ENCODE results near the gene PPP1R1B. TPM values are rescaled to one million over a fixed set of nuclear protein-coding genes. Genes with fewer than 3 reads are reported as not detected.
A peak's percentile ranks its signal among the peaks of the same experiment; 100 is the strongest.

PPP1R1B gene
- total RNA-seq, 1 experiment from 2014 or later = not detected

DNA sequence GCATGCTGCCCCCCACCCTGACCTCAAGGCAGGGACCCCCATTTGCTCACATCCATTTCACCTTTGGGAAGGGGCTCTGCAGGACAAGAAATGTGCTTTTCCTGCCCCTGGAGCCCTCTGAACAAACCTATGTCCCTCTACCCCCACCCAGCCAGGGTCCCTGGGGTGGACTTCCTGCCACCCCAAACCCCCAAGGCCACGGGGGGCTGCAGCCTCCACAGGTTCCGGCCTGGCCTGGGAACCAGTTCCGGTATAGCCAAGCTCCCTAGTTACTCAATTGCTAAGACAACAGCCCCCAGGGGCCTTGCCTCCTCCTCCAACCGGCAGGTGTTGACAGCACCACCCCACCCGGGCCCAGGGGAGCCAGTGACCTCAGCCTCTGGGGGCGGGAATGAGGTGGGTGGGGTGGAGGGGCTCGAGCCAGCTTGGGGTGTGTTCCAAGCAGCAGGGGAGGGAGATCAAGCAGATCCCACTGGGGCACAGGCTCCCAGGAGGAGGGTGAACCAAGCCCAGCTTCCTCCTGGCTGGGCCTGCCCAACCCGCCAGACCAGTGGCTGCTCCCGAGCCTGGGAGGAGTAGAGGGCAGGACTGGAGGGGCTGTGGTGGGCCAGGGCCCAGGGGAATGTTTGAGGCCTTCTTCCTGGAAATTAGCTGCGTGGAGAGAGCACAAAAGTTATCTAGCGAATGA is 48.1 kb downstream of the PPP1R1B start:
- Histone ChIP-seq H3K9me3 (no peaks in the 10 kb centered on the region), H3K4me3 (no peak overlapping the region), H3K36me3 (no peaks in the 10 kb centered on the region), H3K27me3 (no peaks in the 10 kb centered on the region)
- peak; percentile 40 for DNase-seq

- Histone ChIP-seq H3K36me3 (no peaks in the 10 kb centered on the region), H3K4me3 (no peak overlapping the region), H3K27me3 (no peaks in the 10 kb centered on the region), H3K9me3 (no peaks in the 10 kb centered on the region)
- DNase-seq = no peak
Measured at GRCh38 chr17:39675390-39676082, 48.8 kb downstream of the PPP1R1B start.

DNA sequence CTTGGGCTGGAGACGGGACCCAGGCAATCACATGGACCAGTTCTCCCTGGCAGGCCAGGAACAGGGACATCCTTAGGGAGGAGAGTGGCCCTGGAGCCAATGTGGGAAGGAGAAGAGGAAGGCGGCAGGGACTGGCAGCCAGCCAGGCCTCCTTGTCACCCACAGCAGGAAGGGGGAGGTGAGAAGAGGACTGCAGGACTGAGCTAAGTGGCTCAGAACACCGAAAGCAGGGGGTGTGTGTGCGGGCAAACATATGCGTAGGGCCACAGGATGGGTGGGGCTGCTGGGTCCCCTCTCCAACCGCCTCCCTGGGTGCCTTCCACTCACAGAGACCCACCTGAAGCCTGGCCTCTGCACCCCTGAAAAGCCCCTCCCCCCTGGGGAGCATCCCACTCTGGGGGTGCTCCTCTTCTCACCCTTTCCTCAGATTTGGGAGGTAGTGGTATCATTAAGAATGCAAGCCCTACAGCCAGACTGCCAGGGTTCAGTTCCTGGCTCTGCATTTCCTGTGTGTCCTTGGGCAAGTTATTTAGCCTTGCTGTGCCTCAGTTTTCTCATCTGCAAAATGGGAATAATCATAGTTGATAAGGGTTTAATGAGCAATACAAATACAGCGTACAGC is 49.6 kb downstream of the PPP1R1B start:
- Histone ChIP-seq H3K4me3 (no peak overlapping the region), H3K36me3 (no peaks in the 10 kb centered on the region), H3K27me3 (no peaks in the 10 kb centered on the region), H3K9me3 (no peaks in the 10 kb centered on the region)
- no peak for DNase-seq

GRCh38 chr17:39677072-39677471 is 50.3 kb downstream of the PPP1R1B start:
- no peak for DNase-seq
- no peaks in the 10 kb centered on the region for H3K9me3 ChIP-seq
- no peak overlapping the region for H3K4me3 ChIP-seq
- no peaks in the 10 kb centered on the region for H3K27me3 ChIP-seq
- H3K36me3 ChIP-seq = no peaks in the 10 kb centered on the region

GRCh38 chr17:39677542-39678339 is 51.0 kb downstream of the PPP1R1B start:
- no peak for DNase-seq
- no peaks in the 10 kb centered on the region for H3K36me3 ChIP-seq

DNA sequence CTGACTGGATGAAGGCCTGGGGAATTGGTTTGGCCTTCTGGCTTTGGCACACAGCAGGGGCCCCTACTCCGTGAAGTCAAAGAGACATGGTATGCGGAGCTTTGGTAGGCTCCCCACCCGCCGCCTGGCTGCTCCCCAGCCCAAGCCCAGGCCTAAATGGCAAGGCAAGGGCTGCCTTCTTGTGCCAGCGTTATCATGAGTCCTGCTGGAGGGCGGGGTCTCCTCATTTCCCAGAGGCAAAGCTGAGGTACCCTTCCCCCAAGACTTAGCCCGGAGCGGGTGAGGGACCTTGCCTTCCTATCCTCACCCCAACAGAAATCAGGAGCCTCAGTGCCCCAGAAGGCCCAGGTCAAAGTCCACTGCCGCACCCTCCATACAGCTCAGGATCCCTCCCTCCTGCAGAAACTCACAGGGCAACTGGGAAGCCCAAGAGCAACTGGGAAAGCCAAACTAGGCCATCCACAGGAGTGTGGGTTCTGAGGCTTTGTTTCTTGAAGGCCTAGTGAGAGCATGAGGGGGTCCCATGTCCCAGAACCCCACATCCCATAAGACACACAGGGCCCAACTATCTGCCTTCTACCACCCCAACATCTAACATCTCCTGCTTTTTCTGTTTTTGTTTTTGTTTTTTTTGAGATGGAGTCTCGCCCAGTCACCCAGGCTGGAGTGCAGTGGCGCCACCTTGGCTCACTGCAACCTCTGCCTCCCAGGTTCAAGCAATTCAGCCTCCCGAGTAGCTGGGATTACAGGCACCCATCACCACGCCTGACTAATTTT is 51.8 kb downstream of the PPP1R1B start:
- Histone ChIP-seq H3K4me3 (no peak overlapping the region), H3K27me3 (no peaks in the 10 kb centered on the region), H3K9me3 (no peaks in the 10 kb centered on the region), H3K36me3 (no peaks in the 10 kb centered on the region)
- no peak for DNase-seq

More at GRCh38 chr17:39677542-39678339, 51.0 kb downstream of the PPP1R1B start:
- Histone ChIP-seq H3K9me3 (no peaks in the 10 kb centered on the region), H3K27me3 (no peaks in the 10 kb centered on the region), H3K4me3 (no peak overlapping the region)

DNA sequence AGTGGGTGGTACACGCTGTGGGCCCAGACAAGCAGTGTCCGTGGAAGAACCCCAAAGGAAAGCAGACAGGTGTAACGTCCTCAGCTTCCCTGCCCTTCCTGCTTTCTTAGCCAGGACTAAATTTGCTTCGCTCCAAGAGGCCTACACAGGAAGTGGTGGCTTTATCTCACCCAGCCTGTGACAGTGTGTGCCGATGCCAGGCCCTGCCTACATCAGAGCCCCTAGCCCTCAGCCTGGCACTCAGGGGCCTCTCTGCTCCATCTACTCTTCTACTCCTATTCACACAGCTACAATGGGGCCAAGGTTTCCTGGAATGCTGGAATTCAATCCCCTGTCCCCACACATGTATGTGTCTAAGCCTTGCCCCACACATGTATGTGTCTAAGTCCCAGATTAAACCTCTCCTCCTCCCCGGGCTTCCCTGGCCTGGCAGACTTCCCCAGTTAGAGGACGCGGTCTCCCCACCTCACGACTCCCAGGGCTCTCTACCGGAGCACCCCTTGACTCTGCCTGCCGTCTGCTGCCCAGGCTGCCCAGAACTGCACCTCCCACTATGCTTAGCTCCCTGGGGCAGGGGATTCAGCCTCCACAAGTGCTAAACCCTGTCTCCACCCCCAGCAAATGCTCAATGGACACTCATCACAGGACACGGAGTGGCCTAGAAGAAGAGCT is 52.9 kb downstream of the PPP1R1B start:
- Histone ChIP-seq H3K9me3 (no peaks in the 10 kb centered on the region), H3K4me3 (no peak overlapping the region), H3K36me3 (no peaks in the 10 kb centered on the region), H3K27me3 (no peaks in the 10 kb centered on the region)
- no peak for DNase-seq

- H3K27me3 ChIP-seq = no peaks in the 10 kb centered on the region
- no peak for DNase-seq
- H3K9me3 ChIP-seq = no peaks in the 10 kb centered on the region
- no peaks in the 10 kb centered on the region for H3K36me3 ChIP-seq
- no peak overlapping the region for H3K4me3 ChIP-seq
Measured at GRCh38 chr17:39683295-39683939, 56.7 kb downstream of the PPP1R1B start.

- Histone ChIP-seq H3K27me3 (no peaks in the 10 kb centered on the region), H3K36me3 (no peaks in the 10 kb centered on the region), H3K4me3 (no peak overlapping the region), H3K9me3 (no peaks in the 10 kb centered on the region)
- no peak for DNase-seq
Measured at GRCh38 chr17:39684369-39685192, 57.8 kb downstream of the PPP1R1B start.

Other genes starting within 250 kb of the PPP1R1B start
- 12.3 and 31.8 TPM in 2 replicates for gene FBXL20, start 225.3 kb upstream of the PPP1R1B start, total RNA-seq (2014; rRNA removed; shearing (Covaris generic); ENCODE audit: low replicate concordance)
- gene MED1, start 175.7 kb upstream of the PPP1R1B start, total RNA-seq (2014; rRNA removed; shearing (Covaris generic); ENCODE audit: low replicate concordance) = 19.0 and 23.3 TPM in 2 replicates
- gene CDK12, start 165.5 kb upstream of the PPP1R1B start, total RNA-seq (2014; rRNA removed; shearing (Covaris generic); ENCODE audit: low replicate concordance) = 19.7 and 34.0 TPM in 2 replicates
- not detected in 2 replicates for gene NEUROD2, start 19.0 kb upstream of the PPP1R1B start, total RNA-seq (2014; rRNA removed; shearing (Covaris generic); ENCODE audit: low replicate concordance)
- 55.2 and 61.8 TPM in 2 replicates for gene STARD3, start 10.2 kb downstream of the PPP1R1B start, total RNA-seq (2014; rRNA removed; shearing (Covaris generic); ENCODE audit: low replicate concordance)
- 0.07 TPM in 1 of 2 replicates, not detected in the other for gene TCAP, start 38.4 kb downstream of the PPP1R1B start, total RNA-seq (2014; rRNA removed; shearing (Covaris generic); ENCODE audit: low replicate concordance)
- gene PNMT, start 41.5 kb downstream of the PPP1R1B start, total RNA-seq (2014; rRNA removed; shearing (Covaris generic); ENCODE audit: low replicate concordance) = not detected in 2 replicates
- gene PGAP3, start 61.1 kb downstream of the PPP1R1B start, total RNA-seq (2014; rRNA removed; shearing (Covaris generic); ENCODE audit: low replicate concordance) = 9.5 and 29.2 TPM in 2 replicates
- gene ERBB2, start 73.1 kb downstream of the PPP1R1B start, total RNA-seq (2014; rRNA removed; shearing (Covaris generic); ENCODE audit: low replicate concordance) = 19.8 and 30.8 TPM in 2 replicates
- gene MIEN1, start 103.6 kb downstream of the PPP1R1B start, total RNA-seq (2014; rRNA removed; shearing (Covaris generic); ENCODE audit: low replicate concordance) = 53.8 and 75.4 TPM in 2 replicates
- gene GRB7, start 111.0 kb downstream of the PPP1R1B start, total RNA-seq (2014; rRNA removed; shearing (Covaris generic); ENCODE audit: low replicate concordance) = not detected in 2 replicates
- gene IKZF3, start 237.4 kb downstream of the PPP1R1B start, total RNA-seq (2014; rRNA removed; shearing (Covaris generic); ENCODE audit: low replicate concordance) = not detected in 2 replicates
- gene ZPBP2, start 241.2 kb downstream of the PPP1R1B start, total RNA-seq (2014; rRNA removed; shearing (Covaris generic); ENCODE audit: low replicate concordance) = not detected in 2 replicates